Measurements from ENCODE around the gene ZBTB40.

GRCh38 chr1:22500471-22500870 lies 48.8 kb downstream of the ZBTB40 start:
- TF ChIP-seq ZFP69B (tag by site-specific recombination; IDR thresholded peaks at IDR 0.05): no peak
- TF ChIP-seq ZNF121 (tag by site-specific recombination; IDR thresholded peaks at IDR 0.05): no peak
- no peak for TF ChIP-seq ZNF335 (tag by site-specific recombination; conservative IDR thresholded peaks at IDR 0.05)
- TF ChIP-seq, protein P1, sequence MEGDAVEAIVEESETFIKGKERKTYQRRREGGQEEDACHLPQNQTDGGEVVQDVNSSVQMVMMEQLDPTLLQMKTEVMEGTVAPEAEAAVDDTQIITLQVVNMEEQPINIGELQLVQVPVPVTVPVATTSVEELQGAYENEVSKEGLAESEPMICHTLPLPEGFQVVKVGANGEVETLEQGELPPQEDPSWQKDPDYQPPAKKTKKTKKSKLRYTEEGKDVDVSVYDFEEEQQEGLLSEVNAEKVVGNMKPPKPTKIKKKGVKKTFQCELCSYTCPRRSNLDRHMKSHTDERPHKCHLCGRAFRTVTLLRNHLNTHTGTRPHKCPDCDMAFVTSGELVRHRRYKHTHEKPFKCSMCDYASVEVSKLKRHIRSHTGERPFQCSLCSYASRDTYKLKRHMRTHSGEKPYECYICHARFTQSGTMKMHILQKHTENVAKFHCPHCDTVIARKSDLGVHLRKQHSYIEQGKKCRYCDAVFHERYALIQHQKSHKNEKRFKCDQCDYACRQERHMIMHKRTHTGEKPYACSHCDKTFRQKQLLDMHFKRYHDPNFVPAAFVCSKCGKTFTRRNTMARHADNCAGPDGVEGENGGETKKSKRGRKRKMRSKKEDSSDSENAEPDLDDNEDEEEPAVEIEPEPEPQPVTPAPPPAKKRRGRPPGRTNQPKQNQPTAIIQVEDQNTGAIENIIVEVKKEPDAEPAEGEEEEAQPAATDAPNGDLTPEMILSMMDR (tag by site-specific recombination; IDR thresholded peaks at IDR 0.05): no peak
- no peak for TF ChIP-seq ZNF274 (IDR thresholded peaks at IDR 0.05; ENCODE audit: low read length)
- no peak for TF ChIP-seq ZNF274 (tag by site-specific recombination; IDR thresholded peaks at IDR 0.05; ENCODE audit: borderline replicate concordance)
